Osteoblast (primary cell): ENCODE results near the gene TMEM272. TPM values are rescaled to one million over a fixed set of nuclear protein-coding genes. Genes with fewer than 3 reads are reported as not detected.

ENCODE experiments used
- DNase-seq: peaks from one replicate; pipeline ENCODE4 v3.0.0; 2011; ENCODE audit warnings: low spot score, mixed read lengths; ENCODE audit not compliant: insufficient read length; ENCODE audit errors: missing footprints
- H2AFZ ChIP-seq: 2 replicates; pipeline ENCODE4 v1.6.0; 2011; ENCODE audit warnings: mild to moderate bottlenecking, low read length
- H3K27ac ChIP-seq: 2 replicates; pipeline ENCODE4 v1.5.1; 2011; ENCODE audit warnings: mild to moderate bottlenecking, low read depth, low read length, moderate library complexity
- H3K27me3 ChIP-seq: 2 replicates; pipeline ENCODE4 v1.6.0; 2012; ENCODE audit warnings: mild to moderate bottlenecking, control low read depth, inconsistent platforms, low read length, moderate library complexity; ENCODE audit not compliant: insufficient read depth
- H3K36me3 ChIP-seq: 2 replicates; pipeline ENCODE4 v1.5.1; 2011; ENCODE audit warnings: mild to moderate bottlenecking, low read length, control low read depth, moderate library complexity; ENCODE audit not compliant: insufficient read depth
- H3K4me1 ChIP-seq: 2 replicates; pipeline ENCODE4 v1.5.1; 2011; ENCODE audit warnings: mild to moderate bottlenecking, low read length, control low read depth, moderate library complexity; ENCODE audit not compliant: insufficient read depth
- H3K4me2 ChIP-seq: 2 replicates; pipeline ENCODE4 v1.6.0; 2011; ENCODE audit warnings: mild to moderate bottlenecking, low read length; ENCODE audit not compliant: insufficient read depth
- H3K4me3 ChIP-seq: fragments of 200-600 bp; sonication (generic); 3 replicates; pipeline ENCODE4 v1.5.1; 2012; ENCODE audit warnings: mild to moderate bottlenecking, low read length, inconsistent platforms; ENCODE audit not compliant: insufficient read depth
- H3K79me2 ChIP-seq: 2 replicates; pipeline ENCODE4 v1.6.0; 2012; ENCODE audit warnings: mild to moderate bottlenecking, low read length, control low read depth, inconsistent platforms; ENCODE audit not compliant: insufficient read depth
- H3K9me3 ChIP-seq: 2 replicates; pipeline ENCODE4 v1.5.1; 2011; ENCODE audit warnings: low read depth, low read length, control low read depth
- H4K20me1 ChIP-seq: 2 replicates; pipeline ENCODE4 v1.6.0; 2012; ENCODE audit warnings: mild to moderate bottlenecking, low read length, control low read depth; ENCODE audit not compliant: insufficient read depth
- total RNA-seq: library from RNA; depleted of rRNA; stranded (reverse); fragments of >200 nt; gene quantifications from 2 replicates; pipeline ENCODE4 v1.2.3, GENCODE V29; 2012
- TF ChIP-seq, protein P1 (sequence below): IDR thresholded peaks from 2 replicates; pipeline ENCODE4 v1.5.1; 2011; ENCODE audit warnings: mild to moderate bottlenecking, low read depth, low read length, moderate library complexity; ENCODE audit errors: extremely low read depth

TMEM272 gene
- total RNA-seq, 1 donor, result not detected

DNA sequence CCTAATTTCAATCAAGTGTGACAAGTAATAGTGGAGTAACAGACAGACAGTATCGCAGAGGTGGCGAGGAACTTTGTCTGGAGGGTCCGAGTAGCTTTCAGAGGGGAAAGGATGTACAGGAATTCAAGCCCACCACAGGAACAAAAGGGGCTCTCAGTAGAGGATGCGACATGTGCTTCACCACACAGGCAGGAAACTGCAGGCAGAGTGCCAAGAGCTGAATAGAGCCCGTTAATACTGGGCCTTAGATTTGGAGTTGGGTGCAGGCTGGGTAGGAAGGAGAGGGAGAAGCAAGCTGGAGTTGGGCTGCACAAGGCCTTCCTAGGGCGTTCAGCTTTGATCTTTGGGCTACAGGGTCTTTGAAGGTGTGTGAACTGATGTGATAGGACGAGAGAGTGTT lies 18.0 kb upstream of the TMEM272 start:
- Histone ChIP-seq H2AFZ (no peak overlapping the region), H3K27me3 (peaks cover 10% of the 10 kb centered on the region), H3K9me3 (no peaks in the 10 kb centered on the region), H3K36me3 (no peaks in the 10 kb centered on the region), H3K4me3 (no peak overlapping the region), H3K4me2 (no peak overlapping the region), H3K79me2 (no peaks in the 10 kb centered on the region), H3K27ac (no peak overlapping the region), H3K4me1 (no peaks in the 10 kb centered on the region), H4K20me1 (no peaks in the 10 kb centered on the region)
- DNase-seq, result no peak
- TF ChIP-seq, protein P1, sequence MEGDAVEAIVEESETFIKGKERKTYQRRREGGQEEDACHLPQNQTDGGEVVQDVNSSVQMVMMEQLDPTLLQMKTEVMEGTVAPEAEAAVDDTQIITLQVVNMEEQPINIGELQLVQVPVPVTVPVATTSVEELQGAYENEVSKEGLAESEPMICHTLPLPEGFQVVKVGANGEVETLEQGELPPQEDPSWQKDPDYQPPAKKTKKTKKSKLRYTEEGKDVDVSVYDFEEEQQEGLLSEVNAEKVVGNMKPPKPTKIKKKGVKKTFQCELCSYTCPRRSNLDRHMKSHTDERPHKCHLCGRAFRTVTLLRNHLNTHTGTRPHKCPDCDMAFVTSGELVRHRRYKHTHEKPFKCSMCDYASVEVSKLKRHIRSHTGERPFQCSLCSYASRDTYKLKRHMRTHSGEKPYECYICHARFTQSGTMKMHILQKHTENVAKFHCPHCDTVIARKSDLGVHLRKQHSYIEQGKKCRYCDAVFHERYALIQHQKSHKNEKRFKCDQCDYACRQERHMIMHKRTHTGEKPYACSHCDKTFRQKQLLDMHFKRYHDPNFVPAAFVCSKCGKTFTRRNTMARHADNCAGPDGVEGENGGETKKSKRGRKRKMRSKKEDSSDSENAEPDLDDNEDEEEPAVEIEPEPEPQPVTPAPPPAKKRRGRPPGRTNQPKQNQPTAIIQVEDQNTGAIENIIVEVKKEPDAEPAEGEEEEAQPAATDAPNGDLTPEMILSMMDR, result no peak

DNA sequence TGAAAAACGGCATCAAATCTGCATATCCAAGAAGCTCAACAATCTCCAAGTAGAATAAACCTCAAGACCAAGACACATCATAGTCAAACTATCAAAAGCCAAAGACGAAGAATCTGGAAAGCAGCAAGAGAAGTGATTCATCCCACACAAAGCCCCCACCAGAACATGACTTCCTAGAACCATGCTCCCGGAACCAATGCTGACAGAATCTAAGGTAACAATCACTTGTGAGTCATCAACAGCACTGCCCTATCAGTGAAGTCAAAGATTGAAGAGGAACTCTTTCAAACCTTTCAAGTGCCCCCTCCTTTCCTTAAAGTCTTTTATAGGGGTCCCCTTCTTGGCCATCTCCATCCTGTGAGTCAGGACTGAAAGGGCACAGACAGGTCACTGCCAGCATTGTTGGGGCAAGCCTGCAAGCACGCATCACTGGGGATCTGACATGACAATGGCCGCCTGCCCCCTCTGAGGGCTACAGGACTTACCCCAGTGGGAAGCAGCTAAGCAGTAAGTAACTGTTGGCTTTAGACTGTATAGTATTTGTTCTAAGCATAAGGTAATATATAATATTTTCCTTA lies 16.8 kb upstream of the TMEM272 start, which contains the start of gene CCDC70:
Gene CCDC70, plus strand, starts transcription at position 247 of the 578 bp plus-strand sequence. CDS start 3,443 bp downstream, outside the sequence.
- Histone ChIP-seq H2AFZ (no peak within 1 kb of the TSS), H3K4me3 (no peak within 1 kb of the TSS), H3K4me1 (no peaks in the 10 kb centered on the region), H3K79me2 (no peaks in the 10 kb centered on the region), H3K27me3 (peaks cover 16% of the 10 kb centered on the region), H3K36me3 (no peaks in the 10 kb centered on the region), H3K9me3 (no peaks in the 10 kb centered on the region), H3K4me2 (no peak within 1 kb of the TSS), H3K27ac (no peak within 1 kb of the TSS), H4K20me1 (no peaks in the 10 kb centered on the region)
- no peak for DNase-seq
- TF ChIP-seq, protein P1, result no peak

DNA sequence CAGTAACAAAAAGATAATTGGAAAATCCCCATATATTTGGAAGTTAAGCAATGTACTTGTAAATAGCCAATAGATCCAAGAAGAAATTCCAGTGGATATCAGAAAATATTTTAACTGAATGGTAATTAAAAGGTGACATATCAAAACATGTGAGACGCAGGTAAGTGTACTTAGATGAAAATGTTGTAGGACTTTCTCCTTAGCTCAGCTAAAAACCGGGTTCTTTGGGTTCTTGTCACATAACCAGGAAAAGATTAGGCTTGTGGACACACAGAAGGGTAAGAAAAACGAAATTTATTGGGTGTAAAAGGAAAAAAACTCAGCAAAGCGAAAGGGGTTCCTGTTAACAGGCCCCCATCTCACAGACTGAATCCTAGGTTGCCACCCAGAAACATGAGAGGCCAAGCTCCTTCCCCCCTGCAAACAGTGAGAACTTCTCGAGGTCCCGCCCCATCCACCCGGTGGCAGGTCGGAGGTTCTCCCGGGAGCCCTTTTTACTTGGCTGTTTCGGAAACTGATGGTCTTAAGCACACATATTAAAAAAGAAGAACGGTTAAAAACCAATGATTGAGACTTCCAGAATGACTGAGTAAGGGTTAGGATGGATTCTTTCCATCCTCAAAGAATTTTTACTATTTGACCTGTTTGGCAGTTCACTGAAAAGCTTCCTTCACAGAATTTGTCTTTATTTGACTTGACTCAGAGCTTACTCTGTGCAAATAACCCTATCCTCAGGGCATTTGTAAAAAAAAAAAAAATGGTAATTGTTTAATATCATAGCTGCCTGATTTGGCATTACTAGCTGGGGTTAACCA lies 13.7 kb upstream of the TMEM272 start:
- Histone ChIP-seq H3K4me2 (no peak overlapping the region), H2AFZ (no peak overlapping the region), H3K4me3 (no peak overlapping the region), H3K9me3 (no peaks in the 10 kb centered on the region), H3K79me2 (no peaks in the 10 kb centered on the region), H3K36me3 (no peaks in the 10 kb centered on the region), H3K27me3 (peaks cover 26% of the 10 kb centered on the region), H3K4me1 (no peaks in the 10 kb centered on the region), H3K27ac (no peak overlapping the region), H4K20me1 (no peaks in the 10 kb centered on the region)
- DNase-seq, result no peak
- TF ChIP-seq, protein P1, result no peak

DNA sequence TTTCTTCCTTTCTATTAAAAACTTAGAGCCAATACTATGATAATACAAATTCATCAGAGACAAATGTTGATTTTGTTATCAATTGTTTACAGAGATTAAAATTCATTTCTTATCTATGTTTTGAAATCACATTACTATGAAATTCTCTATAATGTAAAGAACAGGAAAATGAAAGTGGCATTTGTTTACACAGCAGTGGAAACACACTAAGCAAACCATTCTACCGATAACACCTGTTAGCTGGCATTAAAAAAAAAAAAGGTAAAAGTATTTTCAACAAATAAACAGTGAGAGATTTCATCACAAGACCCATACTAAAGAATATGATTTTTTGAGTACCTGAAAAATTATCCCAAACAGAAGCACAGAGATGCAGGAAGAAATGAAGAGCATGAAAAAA lies 12.0 kb upstream of the TMEM272 start:
- Histone ChIP-seq H4K20me1 (no peaks in the 10 kb centered on the region), H3K4me2 (no peak overlapping the region), H2AFZ (no peak overlapping the region), H3K4me1 (no peaks in the 10 kb centered on the region), H3K36me3 (no peaks in the 10 kb centered on the region), H3K9me3 (no peaks in the 10 kb centered on the region), H3K4me3 (no peak overlapping the region), H3K79me2 (no peaks in the 10 kb centered on the region), H3K27me3 (peaks cover 26% of the 10 kb centered on the region), H3K27ac (no peak overlapping the region)
- TF ChIP-seq, protein P1, result no peak
- no peak for DNase-seq
